CD4-positive, alpha-beta T cell treated with Interleukin-15 for 4 hours (primary cell): ENCODE results near the gene HSPA1B.
"Not testable (repeated sequence)": the region's sequence is repeated elsewhere in the genome, so short reads cannot be mapped to it uniquely, and the experiment has no call there.

Source experiments
- DNase-seq: peaks from one replicate; pipeline ENCODE4 v3.0.0-alpha.2; 2020; ENCODE audit warnings: low spot score

HSPA1B gene

DNA sequence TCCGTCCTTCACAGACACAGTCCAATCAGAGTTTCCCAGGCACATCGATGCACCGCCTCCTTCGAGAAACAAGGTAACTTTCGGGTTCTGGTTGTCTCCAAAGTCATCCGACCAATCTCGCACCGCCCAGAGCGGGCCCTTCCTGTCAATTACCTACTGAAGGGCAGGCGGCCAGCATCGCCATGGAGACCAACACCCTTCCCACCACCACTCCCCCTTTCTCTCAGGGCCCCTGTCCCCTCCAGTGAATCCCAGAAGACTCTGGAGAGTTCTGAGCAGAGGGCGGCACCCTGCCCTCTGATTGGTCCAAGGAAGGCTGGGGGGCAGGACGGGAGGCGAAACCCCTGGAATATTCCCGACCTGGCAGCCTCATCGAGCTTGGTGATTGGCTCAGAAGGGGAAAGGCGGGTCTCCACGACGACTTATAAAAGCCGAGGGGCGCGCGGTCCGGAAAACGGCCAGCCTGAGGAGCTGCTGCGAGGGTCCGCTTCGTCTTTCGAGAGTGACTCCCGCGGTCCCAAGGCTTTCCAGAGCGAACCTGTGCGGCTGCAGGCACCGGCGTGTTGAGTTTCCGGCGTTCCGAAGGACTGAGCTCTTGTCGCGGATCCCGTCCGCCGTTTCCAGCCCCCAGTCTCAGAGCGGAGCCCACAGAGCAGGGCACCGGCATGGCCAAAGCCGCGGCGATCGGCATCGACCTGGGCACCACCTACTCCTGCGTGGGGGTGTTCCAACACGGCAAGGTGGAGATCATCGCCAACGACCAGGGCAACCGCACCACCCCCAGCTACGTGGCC is at the start of gene HSPA1B:
TSS of gene HSPA1B (plus strand) at position 453 of the 794 bp plus-strand sequence. CDS start at position 666, 213 bp downstream.
- peak; percentile 93 for DNase-seq

DNA sequence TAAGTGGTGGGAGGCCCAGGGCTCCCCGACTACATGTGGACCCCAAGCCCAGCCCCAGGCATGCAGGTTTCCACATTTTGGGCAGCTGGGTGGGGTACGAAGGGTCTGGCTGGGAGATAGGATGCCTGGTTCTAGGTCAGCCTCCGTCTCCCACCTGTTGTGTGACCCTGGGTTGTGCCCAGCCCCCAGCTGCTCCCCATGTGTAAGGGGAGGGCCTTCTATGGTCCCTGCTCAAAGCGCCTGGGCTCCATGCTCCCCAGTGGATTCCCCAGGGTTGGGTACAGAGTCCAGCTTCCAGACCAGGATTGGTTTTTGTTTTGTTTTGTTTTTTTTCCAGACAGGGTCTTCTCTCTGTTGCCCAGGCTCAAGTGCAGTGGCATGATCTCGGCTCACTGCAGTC is 49.3 kb upstream of the HSPA1B start:
- DNase-seq = no peak

DNA sequence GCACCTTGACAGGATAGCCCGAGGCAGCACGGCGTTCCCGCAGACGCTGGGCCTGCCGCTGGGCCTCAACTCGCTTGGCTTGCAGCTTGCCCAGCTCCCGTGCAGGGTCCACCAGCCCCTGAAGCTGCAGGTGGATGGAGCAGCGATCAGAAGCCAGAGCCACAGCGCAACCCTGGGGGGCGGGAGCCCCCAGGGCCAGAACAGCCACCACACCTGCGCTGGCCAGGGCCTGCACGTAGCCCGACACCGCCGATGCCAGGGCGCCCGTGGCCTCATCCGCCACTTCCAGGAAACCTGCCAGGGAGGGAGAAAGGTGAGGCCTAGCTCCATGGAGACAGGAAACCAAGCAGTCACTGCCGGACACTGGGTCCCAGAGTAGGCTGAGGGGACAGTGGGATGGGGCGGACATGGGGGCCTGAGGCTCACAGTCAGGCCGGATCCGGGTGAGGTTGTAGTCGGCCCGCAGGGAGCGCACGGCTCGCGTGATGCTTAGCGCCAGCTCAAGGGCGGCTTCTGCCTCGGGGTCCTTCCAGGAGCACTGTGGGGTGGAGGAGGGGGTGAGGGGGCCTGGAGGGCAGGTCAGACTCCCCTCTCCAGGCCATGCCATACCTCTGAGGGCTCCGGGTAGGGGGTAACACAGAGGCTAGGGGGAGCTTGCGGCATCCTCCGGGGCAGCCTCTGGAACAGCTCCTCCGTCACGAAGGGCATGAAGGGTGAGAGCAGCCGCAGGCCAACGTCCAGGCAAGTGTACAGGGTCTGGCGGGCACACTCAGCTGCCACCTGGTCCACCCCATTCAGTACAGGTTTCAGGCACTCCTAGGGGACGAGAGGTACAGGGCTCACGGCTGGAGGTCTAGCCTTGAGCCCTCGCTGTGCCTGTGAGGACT is 48.3 kb upstream of the HSPA1B start:
- no peak for DNase-seq

DNA sequence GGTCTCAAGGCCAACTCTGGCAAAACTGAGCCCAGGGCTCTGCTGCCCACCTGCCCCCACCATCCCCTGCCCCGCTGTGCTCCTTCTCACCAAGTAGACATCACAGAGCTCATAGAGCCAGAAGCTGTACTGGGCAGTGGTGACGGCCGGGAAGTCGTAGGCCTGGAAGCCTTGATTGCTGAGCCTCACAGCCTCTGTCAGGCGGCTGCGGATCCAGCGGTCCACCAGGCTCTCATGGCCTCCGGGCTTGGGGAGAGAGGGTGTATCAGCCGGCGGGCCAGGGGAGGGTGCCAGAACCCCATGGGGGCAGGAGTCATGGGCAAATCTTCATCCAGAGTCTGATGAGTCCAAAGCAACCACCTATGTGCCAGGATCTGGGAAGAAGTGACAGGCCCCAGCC is 47.6 kb upstream of the HSPA1B start:
- no peak for DNase-seq

DNA sequence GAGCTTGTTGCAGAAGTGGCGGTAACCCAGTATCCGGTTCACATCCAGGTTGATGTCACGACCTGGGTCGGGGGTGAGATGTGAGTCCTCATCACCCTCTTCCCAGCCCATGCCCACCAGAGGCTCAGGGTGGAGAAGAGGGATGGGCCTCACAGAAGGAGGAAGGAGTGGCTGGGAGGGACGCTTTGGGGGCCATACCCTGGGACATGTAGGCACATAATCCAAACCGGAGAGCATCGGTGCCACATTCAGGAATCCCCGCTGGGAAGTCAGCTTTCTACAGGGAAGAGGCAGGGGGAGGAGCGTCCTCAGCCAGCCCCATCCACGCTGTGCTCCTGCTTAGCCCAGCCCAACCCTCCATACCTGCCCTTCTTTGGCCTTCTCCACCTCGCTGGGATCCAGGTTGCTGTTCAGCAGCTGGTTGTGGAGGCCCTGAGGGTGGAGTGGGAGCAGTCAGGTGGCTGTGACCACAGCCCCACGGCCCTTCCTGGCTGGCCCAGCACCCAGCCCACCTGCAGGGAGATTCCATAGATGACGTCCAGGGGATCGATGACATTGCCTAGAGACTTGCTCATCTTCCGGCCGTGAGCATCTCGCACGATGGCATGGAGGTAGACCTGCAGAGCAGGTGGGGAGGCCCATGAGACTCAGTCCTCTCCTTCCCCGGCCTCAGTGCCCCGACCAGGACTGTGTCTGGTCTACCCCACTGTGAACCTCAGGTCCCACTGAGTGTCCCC is 46.9 kb upstream of the HSPA1B start:
- DNase-seq = no peak

DNA sequence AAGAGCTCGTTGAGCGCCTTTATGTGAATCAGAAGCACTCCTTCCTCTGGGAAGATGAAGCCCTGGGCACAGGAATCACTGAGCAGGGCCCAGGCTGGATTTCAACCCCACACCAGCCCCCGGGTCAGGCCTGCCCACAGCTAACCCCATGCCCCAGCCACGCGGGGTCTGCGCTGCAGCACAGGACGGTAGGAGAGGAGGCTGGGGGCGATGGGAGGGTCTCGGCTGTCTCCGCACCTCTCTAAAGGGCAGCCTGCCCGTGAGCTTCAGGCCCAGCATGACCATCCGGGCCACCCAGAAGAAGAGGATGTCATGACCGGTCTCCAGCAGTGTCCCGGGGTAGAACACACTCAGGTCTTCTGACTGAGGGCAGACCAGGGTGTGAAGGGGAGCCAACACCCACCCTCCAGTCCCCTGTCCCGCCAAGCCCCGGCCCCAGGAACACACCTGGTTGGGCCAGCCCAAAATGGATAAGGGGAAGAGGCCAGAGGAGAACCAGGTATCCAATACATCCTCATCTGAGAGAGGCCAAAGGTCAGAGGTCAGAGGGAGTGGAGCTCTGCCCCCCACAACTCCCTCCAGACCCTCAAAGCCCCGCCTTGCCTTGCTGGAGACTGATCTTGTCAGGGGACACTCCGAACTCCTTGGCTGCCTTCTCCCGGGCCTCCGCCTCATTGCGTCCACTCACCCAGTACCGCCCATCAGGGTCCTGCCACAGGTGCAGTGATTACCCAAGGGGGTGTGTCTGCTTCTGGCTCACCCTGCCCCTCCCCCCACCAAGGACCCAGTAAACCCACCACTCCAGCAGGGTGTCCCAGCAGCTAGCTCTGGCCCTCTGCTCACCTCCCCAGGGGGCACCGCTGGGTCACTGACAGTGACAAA is 46.1 kb upstream of the HSPA1B start:
- no peak for DNase-seq

DNA sequence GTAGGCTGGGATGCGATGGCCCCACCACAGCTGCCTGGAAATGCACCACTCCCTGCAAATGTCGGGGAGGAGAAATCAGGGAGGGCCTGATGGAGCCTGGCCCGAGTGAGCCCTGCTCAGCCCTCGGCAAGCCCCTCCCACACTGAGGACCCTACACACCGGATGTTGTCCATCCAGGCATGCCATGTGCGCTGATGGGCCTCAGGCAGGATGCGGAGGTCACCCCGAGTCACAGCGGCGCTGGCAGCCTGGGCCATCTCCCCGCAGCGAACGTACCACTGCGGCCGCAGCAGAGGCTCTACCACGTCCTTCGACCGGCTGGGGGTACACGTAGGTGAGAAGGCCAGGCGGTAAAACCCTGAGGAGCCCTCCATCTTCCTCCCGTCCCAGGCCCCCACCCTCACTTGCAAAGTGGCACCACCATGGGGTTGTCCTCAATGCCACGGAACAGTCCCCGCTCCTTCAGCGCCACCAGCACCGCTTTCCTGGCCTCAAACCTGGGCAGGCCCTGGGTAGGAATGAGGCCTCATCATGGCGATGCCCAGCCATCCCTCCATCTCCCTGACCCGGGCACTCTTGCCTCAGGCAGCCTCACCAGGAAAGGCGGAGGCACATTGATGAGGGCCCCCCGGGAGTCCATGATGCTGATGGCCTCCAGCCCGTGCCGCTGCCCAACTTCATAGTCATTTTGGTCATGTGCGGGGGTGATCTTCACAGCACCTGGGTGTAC is 45.2 kb upstream of the HSPA1B start:
- DNase-seq = no peak

DNA sequence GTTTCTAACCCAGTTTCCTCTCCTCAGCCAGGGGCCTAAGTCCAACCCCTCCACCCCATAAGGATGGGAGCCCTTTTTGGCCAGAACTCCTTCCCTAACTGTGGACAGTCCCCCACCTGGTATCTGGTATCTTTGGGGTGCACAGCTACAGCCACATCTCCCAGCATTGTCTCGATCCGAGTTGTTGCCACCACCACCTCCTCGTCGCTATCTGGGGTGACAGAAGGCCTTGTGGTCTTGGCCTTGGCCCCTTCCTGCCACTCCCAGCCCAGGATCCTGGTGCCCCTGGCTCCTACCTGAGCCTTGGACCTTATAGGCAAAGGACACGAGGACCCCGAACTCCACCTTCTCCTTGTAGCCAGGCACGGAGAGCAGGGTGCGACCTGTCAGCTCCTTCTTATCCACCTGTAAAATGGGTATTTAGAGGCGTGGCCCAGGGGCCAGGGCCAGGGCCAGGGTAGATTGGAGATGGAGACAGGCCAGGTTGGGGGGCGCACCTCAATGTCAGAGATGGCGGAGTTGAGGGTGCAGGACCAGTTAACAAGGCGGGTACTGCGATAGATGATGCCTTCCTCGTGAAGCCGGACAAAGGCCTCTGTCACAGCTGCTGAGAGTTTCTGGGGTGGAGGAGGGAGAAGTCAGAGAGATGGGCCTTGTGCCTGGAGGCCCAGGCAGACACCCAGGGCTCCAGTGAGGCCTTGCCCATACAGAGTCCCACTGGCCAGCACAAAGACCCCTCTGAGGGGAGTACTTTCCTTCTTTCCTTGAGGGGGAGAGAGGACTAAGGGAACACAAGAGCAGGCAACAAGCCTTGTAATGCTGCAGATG is 43.2 kb upstream of the HSPA1B start:
- DNase-seq = no peak

DNA sequence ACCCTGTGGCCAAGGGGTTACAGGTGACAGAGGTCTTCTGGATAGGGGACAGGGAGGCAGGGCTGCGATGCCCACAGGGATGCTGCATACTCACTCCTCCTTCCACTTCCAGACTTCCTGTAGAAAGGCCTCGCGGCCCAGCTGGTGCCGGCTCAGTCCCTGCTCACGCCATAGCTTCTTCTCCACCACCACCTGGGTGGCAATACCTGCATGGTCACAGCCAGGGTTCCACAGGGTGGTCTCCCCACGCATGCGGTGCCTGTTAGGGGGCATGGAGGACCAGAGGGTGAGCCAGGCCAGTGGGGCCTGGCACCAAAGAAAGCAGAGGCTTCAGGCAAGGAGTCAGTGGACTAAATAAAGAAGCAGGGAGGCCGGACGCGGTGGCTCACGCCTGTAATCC is 42.1 kb upstream of the HSPA1B start:
- no peak for DNase-seq

DNA sequence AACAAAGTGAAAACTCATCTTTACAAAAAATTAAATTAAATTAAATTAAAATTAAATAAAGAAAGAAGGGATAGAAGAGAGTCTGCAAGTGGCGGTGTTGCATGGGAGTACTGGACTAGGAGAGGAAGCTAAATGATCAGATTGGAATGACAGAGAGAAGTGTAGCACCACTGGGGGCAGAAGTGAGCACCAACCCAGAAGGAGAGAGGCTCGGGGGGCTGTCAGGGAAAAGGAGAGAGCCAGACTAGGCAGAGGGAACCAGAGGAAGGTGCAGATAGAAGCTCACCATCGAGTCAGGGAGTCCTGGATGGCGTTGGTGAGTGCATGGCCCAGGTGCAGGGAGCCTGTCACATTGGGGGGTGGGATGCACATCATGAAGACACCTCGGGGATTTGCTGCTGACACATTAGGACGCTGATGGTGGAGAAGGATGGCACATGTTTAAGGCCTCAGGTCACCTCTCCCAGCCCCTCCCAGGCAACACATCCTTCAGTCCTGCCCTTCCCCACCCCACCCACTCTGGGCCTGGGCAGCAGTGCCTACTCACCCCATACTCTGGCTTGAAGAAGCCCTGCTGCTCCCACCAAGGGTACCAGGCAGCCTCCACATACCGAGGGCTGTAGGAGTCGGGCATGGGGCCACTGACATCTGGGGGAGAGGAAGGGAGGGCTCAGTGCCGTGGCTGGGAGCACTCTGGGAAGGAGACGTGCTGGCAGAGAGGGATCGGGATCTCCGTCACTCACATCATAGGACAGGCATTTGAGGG is 36.0 kb upstream of the HSPA1B start:
- no peak for DNase-seq

DNA sequence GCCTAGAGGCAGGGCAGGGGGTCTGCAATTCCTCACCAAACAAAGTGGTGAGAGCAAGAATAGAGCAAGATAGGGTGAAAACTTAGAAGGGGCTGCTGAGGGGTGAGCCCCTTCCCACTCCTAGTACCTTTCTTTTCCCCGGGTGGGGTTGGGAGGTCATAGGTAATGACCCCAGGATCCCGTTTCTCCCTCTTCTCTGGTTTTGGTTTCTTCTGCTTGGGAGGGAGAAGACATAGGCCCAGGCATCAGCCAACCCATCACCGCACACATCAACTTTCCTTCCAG is 35.5 kb upstream of the HSPA1B start:
- DNase-seq = no peak

DNA sequence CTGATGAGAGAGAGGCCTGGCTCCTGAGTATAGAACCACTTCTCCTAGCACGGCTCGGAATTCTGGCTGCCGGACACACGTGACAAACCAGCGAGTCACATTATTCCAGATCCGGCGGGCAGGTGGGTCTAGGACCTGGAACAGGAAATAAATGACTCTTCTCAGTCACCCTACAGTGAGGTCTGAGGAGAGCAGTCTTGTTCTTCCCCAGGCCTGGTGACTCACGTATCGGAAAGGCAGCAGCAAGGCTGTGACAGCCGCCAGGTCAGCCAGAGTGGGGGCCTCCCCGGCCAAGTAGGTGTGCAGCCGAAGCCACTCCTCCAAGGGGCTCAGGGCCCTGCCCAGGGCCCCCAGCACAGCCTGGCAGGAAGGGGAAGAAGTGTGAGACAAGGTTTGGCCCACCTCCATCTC is 34.8 kb upstream of the HSPA1B start:
- DNase-seq = no peak

DNA sequence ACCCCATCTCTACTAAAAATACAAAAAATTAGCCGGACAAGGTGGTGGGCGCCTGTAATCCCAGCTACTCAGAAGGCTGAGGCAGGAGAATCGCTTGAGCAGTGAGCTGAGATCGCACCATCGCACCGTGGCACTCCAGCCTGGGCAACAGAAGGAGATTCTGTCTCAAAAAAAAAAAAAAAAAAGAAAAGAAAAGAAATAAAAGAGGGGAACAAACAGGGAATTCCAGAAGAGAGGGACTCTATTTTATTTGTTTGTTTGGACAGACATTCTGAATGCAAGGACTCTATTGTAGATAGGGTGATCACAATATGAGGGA is 33.7 kb upstream of the HSPA1B start:
- not testable (repeated sequence) for DNase-seq

DNA sequence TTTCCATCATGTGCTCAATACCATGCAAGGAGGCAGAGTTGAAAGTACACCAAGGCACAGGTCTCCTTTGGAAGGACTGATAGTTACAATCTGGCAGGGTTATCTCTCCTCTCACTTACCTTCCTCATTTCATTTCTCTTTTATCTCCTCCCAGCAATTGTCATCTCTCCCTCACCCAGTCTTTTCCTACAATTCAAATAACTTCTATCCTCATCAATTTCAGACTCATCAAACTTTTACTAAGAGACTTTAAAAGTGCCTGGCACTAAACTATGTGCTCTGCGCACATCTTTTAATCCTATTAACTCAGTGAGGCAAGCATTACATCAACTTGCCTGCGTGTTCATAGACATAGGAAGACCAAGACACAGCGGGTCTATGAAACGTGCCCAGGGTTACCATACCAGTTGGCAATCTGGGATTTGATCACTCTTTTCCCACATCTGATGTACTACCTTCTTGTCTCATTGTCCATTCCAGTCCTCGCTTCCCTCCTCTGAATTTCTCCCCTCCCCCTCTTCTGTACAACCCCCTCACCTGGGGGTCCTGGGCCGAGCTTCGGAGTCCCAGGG is 33.2 kb upstream of the HSPA1B start:
- no peak for DNase-seq

DNA sequence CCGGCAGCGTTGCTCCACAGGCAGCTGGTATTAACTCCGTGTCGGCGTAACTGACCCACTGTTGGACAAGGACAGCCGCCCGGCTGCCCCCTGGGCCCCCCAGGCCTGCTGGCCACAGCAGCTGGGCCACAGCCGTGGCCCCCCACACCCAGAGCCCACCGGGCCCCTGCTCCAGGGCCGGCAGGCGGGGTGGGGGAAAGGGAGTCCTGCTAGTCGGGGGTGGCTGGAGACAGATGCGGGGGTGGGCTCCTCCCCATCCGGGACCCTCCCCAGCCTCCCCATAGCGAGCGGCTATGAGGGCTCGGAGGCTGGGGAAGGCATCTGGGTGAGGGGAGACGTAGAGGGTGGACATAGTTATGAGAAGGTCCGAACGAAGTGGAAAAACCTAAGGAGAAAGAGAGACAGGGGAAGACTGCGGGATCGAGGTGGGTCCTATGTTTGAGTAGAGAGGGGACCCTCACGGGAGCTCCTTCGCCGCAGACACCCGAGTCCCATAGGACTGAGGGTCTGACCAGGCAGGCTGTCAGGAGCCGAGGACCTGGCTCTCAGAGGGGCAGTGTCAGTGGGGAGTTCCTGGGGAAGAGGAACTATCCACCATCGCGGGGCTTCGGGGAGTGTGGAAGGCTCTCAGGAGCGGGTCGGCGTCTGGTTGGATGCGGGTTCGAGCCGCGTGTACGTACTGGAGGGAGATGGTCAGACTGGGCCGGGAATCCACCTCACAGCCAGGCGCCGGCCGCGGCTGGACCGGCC is 32.5 kb upstream of the HSPA1B start:
- DNase-seq = no peak

DNA sequence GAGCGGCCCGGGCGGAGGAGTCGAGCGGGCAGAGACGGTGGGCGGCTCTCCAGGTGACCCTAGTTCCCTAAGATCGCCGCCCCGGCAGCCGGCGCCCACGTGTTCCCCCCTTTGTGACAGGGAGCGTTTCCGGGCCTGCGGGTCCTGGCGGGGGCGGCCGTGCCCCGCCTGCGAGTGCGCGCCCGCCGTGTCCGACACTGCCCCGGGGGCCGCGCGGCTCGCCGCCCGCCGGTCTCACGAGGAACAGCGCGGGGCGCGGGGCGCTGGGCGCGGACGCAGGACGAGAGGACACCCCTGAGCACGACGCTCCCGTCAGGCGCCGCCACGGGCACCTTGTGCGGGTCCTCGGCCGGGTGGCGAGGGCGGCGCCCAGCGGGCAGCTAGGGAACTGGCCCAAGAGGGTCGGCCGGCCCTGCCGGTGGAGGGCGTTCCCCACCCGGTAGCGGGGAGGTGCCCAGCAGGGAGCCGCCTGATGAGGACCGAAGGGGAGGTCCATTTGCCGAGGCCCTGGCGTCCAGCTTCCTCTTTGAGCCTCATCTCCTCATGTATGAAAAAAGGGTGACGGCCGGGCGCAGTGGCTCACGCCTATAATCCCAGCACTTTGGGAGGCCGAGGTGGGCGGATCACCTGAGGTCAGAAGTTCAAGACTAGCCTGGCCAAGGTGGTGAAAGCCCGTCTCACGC is 31.8 kb upstream of the HSPA1B start, which contains the start of gene VARS1:
TSS of gene VARS1 (minus strand) at position 137 of the 683 bp plus-strand sequence. CDS start 535 bp downstream, outside the sequence.
- DNase-seq = peak; percentile 87

DNA sequence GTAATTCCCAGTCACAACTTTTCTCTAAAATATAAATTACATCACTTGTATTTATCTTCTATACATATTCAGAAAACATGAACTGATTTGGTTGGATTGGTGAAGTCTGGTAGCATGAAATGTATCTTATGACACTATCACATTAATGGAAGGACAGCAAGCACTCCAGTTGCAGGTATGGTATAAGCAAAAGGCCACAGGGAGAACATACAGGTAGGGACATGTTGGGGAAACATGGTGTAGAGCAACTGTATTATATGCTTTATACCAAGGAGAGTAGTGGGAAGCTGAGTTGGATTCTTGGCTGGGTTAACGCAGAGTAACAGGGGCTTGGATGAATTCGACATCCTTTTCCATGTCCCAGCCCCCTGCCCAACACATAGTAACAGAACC is 30.5 kb upstream of the HSPA1B start:
- DNase-seq = no peak

DNA sequence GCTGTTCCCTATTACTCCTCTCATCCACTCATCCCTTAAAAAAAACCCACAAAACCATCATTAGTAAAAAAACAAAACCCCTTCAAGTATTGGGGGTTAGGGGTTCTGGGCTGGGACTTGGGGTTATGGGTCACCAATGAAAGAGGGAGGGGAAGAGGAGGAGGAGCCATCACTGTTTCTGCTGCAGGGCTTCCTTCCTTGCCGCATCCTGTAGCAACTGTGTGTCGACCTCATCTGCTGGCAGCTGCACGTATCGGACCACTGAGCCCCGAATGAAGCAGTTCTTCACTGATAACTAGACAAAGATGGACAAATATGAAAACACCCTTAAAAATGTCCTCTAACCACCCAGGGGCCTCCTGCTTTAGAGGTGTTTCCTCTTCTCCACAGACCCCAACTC is 29.9 kb upstream of the HSPA1B start:
- DNase-seq = peak; percentile 49
